WTC11 (cell line): ENCODE results near the gene CRAT. TPM values are rescaled to one million over a fixed set of nuclear protein-coding genes. Genes with fewer than 3 reads are reported as not detected.

ENCODE experiments used
- ATAC-seq: fragments of 200-7000 bp; cut with Tn5 transposase; 2 replicates; pipeline ENCODE4 v1.10.0; 2021; ENCODE audit warnings: mild to moderate bottlenecking, moderate library complexity
- CTCF ChIA-PET: fragments of 300-600 bp; sonication (Branson Sonifier 250); formaldehyde crosslinking; loops from one replicate; lab custom pipeline; 2021; ENCODE audit warnings: antibody characterized with exemption; lab: Charles Lee
- POLR2A ChIA-PET: fragments of 350-600 bp; sonication (Branson Sonifier 250); formaldehyde crosslinking; loops from one replicate; lab custom pipeline; 2021; ENCODE audit warnings: antibody characterized with exemption; lab: Charles Lee
- DNase-seq: peaks from one replicate; pipeline ENCODE4 v3.0.0; 2021; ENCODE audit warnings: low spot score
- H3K27ac Mint-ChIP-seq: 2 replicates; pipeline ENCODE4 v1.8.0; 2021; ENCODE audit warnings: mixed read lengths
- H3K27me3 Mint-ChIP-seq: 2 replicates; pipeline ENCODE4 v1.8.0; 2021; ENCODE audit warnings: low read depth, mild to moderate bottlenecking, moderate library complexity, mixed read lengths
- H3K36me3 Mint-ChIP-seq: 2 replicates; pipeline ENCODE4 v1.8.0; 2021; ENCODE audit warnings: mixed read lengths
- H3K4me1 Mint-ChIP-seq: 2 replicates; pipeline ENCODE4 v1.8.0; 2022; ENCODE audit warnings: mixed read lengths
- H3K4me3 Mint-ChIP-seq: 2 replicates; pipeline ENCODE4 v1.8.0; 2021; ENCODE audit warnings: mild to moderate bottlenecking, moderate library complexity, mixed read lengths
- H3K9me3 Mint-ChIP-seq: 2 replicates; pipeline ENCODE4 v1.8.0; 2021; ENCODE audit warnings: mixed read lengths
- ETV6 ChIP-seq: sonication (generic); formaldehyde crosslinking; IDR thresholded peaks from 2 replicates; pipeline ENCODE4 v1.8.1; 2022; ENCODE audit warnings: mild to moderate bottlenecking, missing genetic modification reagents
- MYBL2 ChIP-seq: sonication (generic); formaldehyde crosslinking; IDR thresholded peaks from 2 replicates; pipeline ENCODE4 v1.8.1; 2023; ENCODE audit warnings: mild to moderate bottlenecking, moderate library complexity, missing genetic modification reagents
- total RNA-seq: library from RNA; stranded (reverse); gene quantifications from 3 replicates; pipeline ENCODE4 v1.2.3, GENCODE V29; 2021
- TF ChIP-seq, protein P1 (sequence below): fragments of 250-450 bp; sonication (Bioruptor Pico); IDR thresholded peaks from 2 replicates; pipeline ENCODE4 v1.9.0; 2021; ENCODE audit warnings: moderate library complexity, mild to moderate bottlenecking, inconsistent platforms, borderline replicate concordance

CRAT gene
- total RNA-seq, 1 experiment from 2014 or later: 17.2 TPM

DNA sequence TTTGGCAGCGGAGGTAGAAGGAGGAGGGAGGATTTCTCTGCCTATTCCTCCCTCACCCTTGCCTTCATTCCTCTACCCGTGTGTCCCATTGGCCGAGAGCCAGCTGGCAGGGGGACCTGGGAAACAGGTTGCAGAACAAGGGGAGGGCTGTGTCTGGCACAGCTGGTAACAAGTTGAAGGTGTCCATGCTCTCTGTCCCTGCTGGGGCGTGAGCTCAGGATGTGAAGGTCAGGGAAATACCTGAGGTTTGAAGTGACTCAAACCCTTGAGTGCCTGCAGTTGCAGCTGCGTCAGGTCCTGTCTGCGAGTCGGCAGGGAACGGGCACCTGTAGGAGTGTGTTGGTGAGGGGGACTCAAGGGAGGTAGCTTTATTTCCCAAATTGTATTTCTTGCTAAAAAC lies 58.0 kb downstream of the CRAT start:
- CTCF ChIA-PET: interaction anchor here (0.5 to 1.0 kb wide), 2 partner anchors 50 to 131 kb away, joined by 3 to 4 read pairs; no protein-coding TSS in a partner anchor

More for the DNA sequence above, 58.0 kb downstream of the CRAT start:
- Mint-ChIP-seq H3K4me3 (no peak overlapping the region), H3K9me3 (no peaks in the 10 kb centered on the region), H3K27me3 (no peaks in the 10 kb centered on the region), H3K27ac (no peak overlapping the region), H3K4me1 (no peaks in the 10 kb centered on the region), H3K36me3 (peaks cover 17% of the 10 kb centered on the region)
- DNase-seq (no peak), ATAC-seq (no peak)
- TF ChIP-seq MYBL2 (CRISPR knock-in tag) (no peak), ETV6 (CRISPR knock-in tag) (no peak)
- TF ChIP-seq, protein P1, sequence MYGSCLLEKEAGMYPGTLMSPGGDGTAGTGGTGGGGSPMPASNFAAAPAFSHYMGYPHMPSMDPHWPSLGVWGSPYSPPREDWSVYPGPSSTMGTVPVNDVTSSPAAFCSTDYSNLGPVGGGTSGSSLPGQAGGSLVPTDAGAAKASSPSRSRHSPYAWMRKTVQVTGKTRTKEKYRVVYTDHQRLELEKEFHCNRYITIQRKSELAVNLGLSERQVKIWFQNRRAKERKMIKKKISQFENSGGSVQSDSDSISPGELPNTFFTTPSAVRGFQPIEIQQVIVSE: no peak
- POLR2A ChIA-PET: no interaction called here

Other genes starting within 250 kb of the CRAT start
- gene KYAT1, start 228.8 kb downstream of the CRAT start, total RNA-seq: 31.4 to 34.1 TPM (median 33.0 TPM) in 3 replicates
- 63.8 to 83.5 TPM (median 64.5 TPM) in 3 replicates for gene LRRC8A, start 228.7 kb downstream of the CRAT start, total RNA-seq
- 14.6 to 21.3 TPM (median 20.0 TPM) in 3 replicates for gene PHYHD1, start 189.8 kb downstream of the CRAT start, total RNA-seq
- gene DOLK, start 163.2 kb downstream of the CRAT start, total RNA-seq: 14.8 to 15.1 TPM (median 15.1 TPM) in 3 replicates
- gene NUP188, start 163.1 kb downstream of the CRAT start, total RNA-seq: 71.3 to 98.9 TPM (median 73.5 TPM) in 3 replicates
- 59.7 to 65.7 TPM (median 62.9 TPM) in 3 replicates for gene SH3GLB2, start 82.5 kb downstream of the CRAT start, total RNA-seq
- gene MIGA2, start 74.2 kb downstream of the CRAT start, total RNA-seq: 39.9 to 61.7 TPM (median 48.0 TPM) in 3 replicates
- 30.4 to 35.6 TPM (median 32.7 TPM) in 3 replicates for gene DOLPP1, start 29.7 kb downstream of the CRAT start, total RNA-seq
- 181 to 186 TPM (median 186 TPM) in 3 replicates for gene PTPA, start 622 bp upstream of the CRAT start, total RNA-seq
- 4.6 to 5.9 TPM (median 5.1 TPM) in 3 replicates for gene IER5L, start 67.5 kb upstream of the CRAT start, total RNA-seq